ENCODE measurements around the gene SBF2. TPM values are rescaled to one million over a fixed set of nuclear protein-coding genes. Genes with fewer than 3 reads are reported as not detected.
"Not testable (repeated sequence)": the region's sequence is repeated elsewhere in the genome, so short reads cannot be mapped to it uniquely, and the experiment has no call there.

The SBF2 gene
- total and polyA plus RNA-seq, 11 donors, result 10.4 to 33.9 (median 20.9) TPM

DNA sequence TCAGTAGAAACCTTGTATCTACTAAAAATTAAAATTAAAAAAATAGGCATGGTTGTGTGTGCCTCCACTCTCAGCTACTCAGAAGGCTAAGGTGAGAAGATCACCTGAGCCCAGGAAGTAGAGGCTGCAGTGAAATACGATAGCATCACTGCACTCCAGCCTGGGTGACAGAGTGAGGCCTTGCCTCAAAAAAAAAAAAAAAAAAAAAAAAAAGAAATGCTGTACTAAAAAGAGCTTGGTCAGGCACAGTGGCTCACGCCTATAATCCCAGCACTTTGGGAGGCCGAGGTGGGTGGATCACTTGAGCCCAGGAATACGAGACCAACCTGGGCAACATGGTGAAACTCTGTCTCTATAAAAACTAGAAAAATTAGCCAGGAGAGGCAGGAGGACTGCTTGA, 36.5 kb downstream of the SBF2 start:
- 83 to 98% (median 94%) methylated on average over 4 of the region's 4 CpGs for WGBS, 4 donors
- ATAC-seq (no peak), DNase-seq (no peak)
- TF ChIP-seq POLR2A (IDR thresholded peaks at IDR 0.05), result no peak
- TF ChIP-seq, protein P1, sequence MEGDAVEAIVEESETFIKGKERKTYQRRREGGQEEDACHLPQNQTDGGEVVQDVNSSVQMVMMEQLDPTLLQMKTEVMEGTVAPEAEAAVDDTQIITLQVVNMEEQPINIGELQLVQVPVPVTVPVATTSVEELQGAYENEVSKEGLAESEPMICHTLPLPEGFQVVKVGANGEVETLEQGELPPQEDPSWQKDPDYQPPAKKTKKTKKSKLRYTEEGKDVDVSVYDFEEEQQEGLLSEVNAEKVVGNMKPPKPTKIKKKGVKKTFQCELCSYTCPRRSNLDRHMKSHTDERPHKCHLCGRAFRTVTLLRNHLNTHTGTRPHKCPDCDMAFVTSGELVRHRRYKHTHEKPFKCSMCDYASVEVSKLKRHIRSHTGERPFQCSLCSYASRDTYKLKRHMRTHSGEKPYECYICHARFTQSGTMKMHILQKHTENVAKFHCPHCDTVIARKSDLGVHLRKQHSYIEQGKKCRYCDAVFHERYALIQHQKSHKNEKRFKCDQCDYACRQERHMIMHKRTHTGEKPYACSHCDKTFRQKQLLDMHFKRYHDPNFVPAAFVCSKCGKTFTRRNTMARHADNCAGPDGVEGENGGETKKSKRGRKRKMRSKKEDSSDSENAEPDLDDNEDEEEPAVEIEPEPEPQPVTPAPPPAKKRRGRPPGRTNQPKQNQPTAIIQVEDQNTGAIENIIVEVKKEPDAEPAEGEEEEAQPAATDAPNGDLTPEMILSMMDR (IDR thresholded peaks at IDR 0.05), result no peak
- Histone ChIP-seq H3K4me1 (peaks cover 0 to 15% (median 3%) of the 10 kb centered on the region in 12 donors), H3K9me3 (no peaks in the 10 kb centered on the region), H3K36me3 (no peaks in the 10 kb centered on the region), H3K27me3 (no peaks in the 10 kb centered on the region), H3K4me3 (no peak overlapping the region), H3K27ac (no peak overlapping the region)
- intact Hi-C loops (cut with DNase I), result no loop called here

DNA sequence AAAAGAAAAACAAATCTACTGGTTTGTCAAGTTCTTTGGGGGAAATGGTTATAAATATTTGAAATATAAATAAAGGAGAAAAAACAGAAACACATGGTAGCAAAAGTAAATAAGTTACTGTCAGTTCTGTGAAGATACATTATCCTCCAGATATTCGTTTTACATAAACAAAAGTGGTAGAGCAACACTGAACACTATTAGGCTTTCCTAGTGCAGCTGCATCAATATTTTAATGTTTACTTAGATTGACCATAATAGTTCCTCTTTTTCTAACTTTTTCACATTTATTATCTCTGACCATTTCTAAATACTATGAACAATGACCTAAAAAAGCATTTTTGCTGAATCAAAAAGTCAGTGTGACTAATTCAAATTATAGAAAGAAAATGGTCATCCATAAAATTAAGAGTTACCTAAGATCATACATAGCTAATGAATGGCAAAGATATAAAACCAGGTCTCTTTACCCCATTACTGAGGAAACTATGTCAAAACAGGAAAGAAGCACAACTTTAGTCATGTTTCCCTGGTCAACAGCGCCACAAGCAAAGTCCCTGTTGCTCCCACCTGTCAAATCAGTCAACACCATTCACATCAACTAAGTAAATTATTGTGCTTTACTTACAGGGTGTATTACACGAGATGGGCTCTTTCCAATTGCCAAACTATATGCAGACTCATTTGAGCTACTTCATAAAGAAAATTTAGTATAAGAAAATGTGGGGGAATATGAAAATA, 38.5 kb downstream of the SBF2 start:
- no peak for DNase-seq
- intact Hi-C loops (cut with DNase I), result no loop called here
- no peak for TF ChIP-seq POLR2A (IDR thresholded peaks at IDR 0.05)
- TF ChIP-seq, protein P1 (IDR thresholded peaks at IDR 0.05), result no peak
- H3K36me3 ChIP-seq, result no peaks in the 10 kb centered on the region
- no peaks in the 10 kb centered on the region for H3K27me3 ChIP-seq
- peaks cover 0 to 9% (median 3%) of the 10 kb centered on the region in 12 donors for H3K4me1 ChIP-seq
- ATAC-seq, result no peak
- H3K4me3 ChIP-seq, result no peak overlapping the region
- no peaks in the 10 kb centered on the region for H3K9me3 ChIP-seq
- WGBS, 4 donors, result 77 to 82% (median 78%) methylated on average over 3 of the region's 3 CpGs
- no peak overlapping the region for H3K27ac ChIP-seq

DNA sequence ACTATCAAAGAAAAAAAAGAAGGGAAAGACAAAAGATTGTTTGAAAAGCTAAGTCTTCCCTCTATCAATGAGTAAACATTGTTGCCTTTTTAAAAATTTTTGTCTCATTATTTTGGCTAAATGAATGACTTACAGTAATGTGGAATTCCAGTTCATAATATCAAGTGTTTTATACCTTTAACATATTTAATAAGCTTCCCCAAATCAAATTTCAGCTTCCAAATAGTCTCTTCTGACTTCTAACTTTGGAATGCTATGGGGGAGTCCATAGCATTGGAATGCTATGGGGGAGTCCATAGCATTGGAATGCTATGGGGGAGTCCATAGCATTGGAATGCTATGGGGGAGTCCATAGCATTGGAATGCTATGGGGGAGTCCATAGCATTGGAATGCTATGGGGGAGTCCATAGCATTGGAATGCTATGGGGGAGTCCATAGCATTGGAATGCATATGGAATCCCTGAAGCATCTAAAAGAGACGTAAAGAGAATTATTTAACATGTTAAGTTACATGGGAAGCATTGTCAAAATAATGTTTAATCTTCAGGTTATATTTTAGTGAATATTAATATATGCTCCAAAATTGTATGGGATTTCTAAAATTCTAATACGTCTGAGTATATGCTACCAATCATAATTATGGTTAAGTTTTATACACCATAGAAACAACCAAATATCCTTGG, 44.4 kb downstream of the SBF2 start:
- H3K36me3 ChIP-seq; H3K9me3 ChIP-seq; DNase-seq; intact Hi-C loops (cut with DNase I); ATAC-seq; H3K4me3 ChIP-seq; H3K27ac ChIP-seq; H3K27me3 ChIP-seq; H3K4me1 ChIP-seq: not testable (repeated sequence)
- WGBS, 4 donors, result 92 to 98% (median 97%) methylated on average over 2 of the region's 2 CpGs

DNA sequence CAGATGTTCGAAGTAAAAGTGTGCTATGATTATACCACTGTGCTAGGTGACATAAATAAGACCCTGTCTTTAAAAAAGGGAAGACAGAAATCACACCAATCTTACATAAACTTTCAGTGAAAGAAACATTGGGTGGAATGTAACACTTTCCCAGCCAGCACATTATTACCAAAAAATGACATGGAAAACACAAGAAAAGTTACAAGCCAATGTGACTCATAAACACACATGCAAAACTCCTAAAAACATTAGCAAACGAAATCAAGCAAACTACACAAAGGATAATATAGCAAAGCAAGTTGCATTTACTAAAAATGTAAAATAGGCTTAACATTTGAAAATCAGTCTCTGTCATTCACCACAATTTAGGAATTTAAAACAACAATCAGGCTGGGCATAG, 47.0 kb downstream of the SBF2 start:
- no peak overlapping the region for H3K27ac ChIP-seq
- H3K4me3 ChIP-seq, result no peak overlapping the region
- H3K4me1 ChIP-seq, result peaks cover 0 to 10% (median 0%) of the 10 kb centered on the region in 12 donors
- WGBS, 4 donors, result 69 to 90% (median 85%) methylated on average over 2 of the region's 2 CpGs
- DNase-seq (no peak), ATAC-seq (no peak)
- intact Hi-C loops (cut with DNase I), result no loop called here
- H3K9me3 ChIP-seq, result peaks cover 0 to 8% (median 0%) of the 10 kb centered on the region in 12 donors
- TF ChIP-seq, protein P1 (IDR thresholded peaks at IDR 0.05), result no peak
- no peak for TF ChIP-seq POLR2A (IDR thresholded peaks at IDR 0.05)
- H3K27me3 ChIP-seq, result no peaks in the 10 kb centered on the region
- H3K36me3 ChIP-seq, result no peaks in the 10 kb centered on the region
